Posterior cingulate gyrus (tissue), 11 donors: Measurements from ENCODE around the gene PCDHGA11.
"Not testable (repeated sequence)": the region's sequence is repeated elsewhere in the genome, so short reads cannot be mapped to it uniquely, and the experiment has no call there.

ENCODE experiments used
- DNase-seq, 10 donors: peaks; one replicate each; pipeline versions ENCODE4 v3.0.0 to v3.0.0-alpha.2; 2020 to 2021; ENCODE audit warnings: mixed read lengths in 3 of 10
- intact Hi-C: fragments of 100-400 bp; cut with DNase I; formaldehyde crosslinking; loops from one replicate; pipeline ENCODE4 v1.15.1; 2023

Gene PCDHGA11

GRCh38 chr5:141422742-141423291 is 2.0 kb downstream of the PCDHGA11 start:
- intact Hi-C loops = no loop called here
- DNase-seq = peak in 2 of 10 donors; percentile 59

- no peak for DNase-seq
- intact Hi-C loops = no loop called here
Observed at GRCh38 chr5:141427783-141428426, 7.1 kb downstream of the PCDHGA11 start.

GRCh38 chr5:141430332-141431113 is 9.7 kb downstream of the PCDHGA11 start, which contains the start of gene PCDHGA12:
TSS of gene PCDHGA12 (plus strand) at chr5:141430507. CDS start at chr5:141430760, 253 bp downstream.
- intact Hi-C loops = no loop called here
- DNase-seq = peak in 1 of 10 donors; percentile 87

- intact Hi-C loops = no loop called here
- DNase-seq = peak in 1 of 10 donors; percentile 82
Observed at GRCh38 chr5:141431286-141431685, 10.4 kb downstream of the PCDHGA11 start.

- intact Hi-C loops, DNase-seq: not testable (repeated sequence)
Observed at GRCh38 chr5:141432308-141432707, 11.5 kb downstream of the PCDHGA11 start.

- DNase-seq, intact Hi-C loops: not testable (repeated sequence)
Observed at GRCh38 chr5:141432726-141433125, 11.9 kb downstream of the PCDHGA11 start.

GRCh38 chr5:141434006-141434405 is 13.2 kb downstream of the PCDHGA11 start:
- DNase-seq = no peak

GRCh38 chr5:141437221-141437620 is 16.4 kb downstream of the PCDHGA11 start:
- intact Hi-C loops = no loop called here

More at GRCh38 chr5:141434006-141434405, 13.2 kb downstream of the PCDHGA11 start:
- intact Hi-C loops = no loop called here

GRCh38 chr5:141439411-141440141 is 18.7 kb downstream of the PCDHGA11 start:
- DNase-seq = no peak
- intact Hi-C loops = no loop called here

More at GRCh38 chr5:141437221-141437620, 16.4 kb downstream of the PCDHGA11 start:
- DNase-seq = no peak

- intact Hi-C loops = no loop called here
Observed at GRCh38 chr5:141440341-141440740, 19.5 kb downstream of the PCDHGA11 start.

GRCh38 chr5:141441571-141442170 is 20.8 kb downstream of the PCDHGA11 start:
- DNase-seq = peak in 1 of 10 donors; percentile 80

More at GRCh38 chr5:141440341-141440740, 19.5 kb downstream of the PCDHGA11 start:
- DNase-seq = no peak

GRCh38 chr5:141465351-141465750 is 44.5 kb downstream of the PCDHGA11 start:
- DNase-seq = no peak
- intact Hi-C loops = no loop called here

More at GRCh38 chr5:141441571-141442170, 20.8 kb downstream of the PCDHGA11 start:
- intact Hi-C loops = no loop called here
